ENCODE measurements around the gene ASB7.

DNA sequence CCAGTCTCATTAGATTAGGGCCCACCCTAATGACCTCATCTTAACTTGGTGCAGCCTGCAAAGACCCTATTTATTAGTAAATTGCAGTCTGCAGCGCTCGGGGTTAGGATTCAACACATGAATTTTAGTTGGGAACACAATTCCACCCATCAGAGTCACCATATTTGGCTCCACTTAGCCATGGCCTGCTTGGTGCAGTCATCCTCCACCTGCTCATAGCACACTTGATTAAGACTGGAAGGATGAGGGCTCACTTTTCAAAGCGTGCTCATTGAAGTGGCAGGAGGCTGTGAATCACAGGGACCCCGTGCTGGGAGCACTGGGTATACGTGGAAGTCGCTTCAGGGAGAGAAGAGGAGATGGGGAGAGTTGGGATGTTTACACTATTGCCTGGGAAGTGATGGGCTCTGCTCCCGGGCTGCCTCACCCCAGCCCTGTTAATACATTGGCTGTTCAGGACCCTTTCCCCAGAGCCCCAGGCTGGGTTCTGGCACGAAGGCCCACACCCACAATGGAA, 68.2 kb downstream of the ASB7 start:
- no peak for TF ChIP-seq CTCF (IDR thresholded peaks at IDR 0.05 in 8 of 11, conservative IDR thresholded peaks at IDR 0.05 in 3 of 11)
- no peak for TF ChIP-seq POLR2A (IDR thresholded peaks at IDR 0.05)
- TF ChIP-seq POLR2AphosphoS5 (IDR thresholded peaks at IDR 0.05): no peak
